ENCODE data around the gene ADAMTS2. TPM values are rescaled to one million over a fixed set of nuclear protein-coding genes. Genes with fewer than 3 reads are reported as not detected.

Gene ADAMTS2
- total RNA-seq, 1 experiment from 2014 or later: not detected

GRCh38 chr5:179205277-179205676, 140.0 kb downstream of the ADAMTS2 start:
- no peaks in the 10 kb centered on the region for H3K9me3 ChIP-seq (ENCODE audit: low read length)
- no peaks in the 10 kb centered on the region for H3K9me2 ChIP-seq (replicated peaks; ENCODE audit: low read length)
- H3K36me3 ChIP-seq (ENCODE audit: low read depth, low read length): no peaks in the 10 kb centered on the region
- no peaks in the 10 kb centered on the region for H4K20me1 ChIP-seq (ENCODE audit: low read length)
- peaks cover 27% of the 10 kb centered on the region for H3K27me3 ChIP-seq (ENCODE audit: low read length)
- TF ChIP-seq CTCF (conservative IDR thresholded peaks at IDR 0.05; ENCODE audit: low read depth, low read length): no peak
- no peak for TF ChIP-seq EZH2phosphoT487 (IDR thresholded peaks at IDR 0.05; ENCODE audit: borderline replicate concordance, low read length)
- no peak for TF ChIP-seq EZH2 (IDR thresholded peaks at IDR 0.05; ENCODE audit: low read length, unreplicated experiment)
- H3K4me1 ChIP-seq (ENCODE audit: insufficient read depth, low read length): peaks cover 6% of the 10 kb centered on the region; the same call in 1 of the 2 replicates
- DNase-seq (no peak), ATAC-seq (no peak)
- ChIA-PET CTCF (no interaction called here), POLR2A (ENCODE audit: unreplicated experiment) (no interaction called here)
- H3K4me3 ChIP-seq (ENCODE audit: low read length): no peak overlapping the region
- no peak overlapping the region for H3K27ac ChIP-seq (ENCODE audit: low read length)
- H2AFZ ChIP-seq (ENCODE audit: low read length): no peak overlapping the region
- H3F3A ChIP-seq (ENCODE audit: low read length, unreplicated experiment): no peaks in the 10 kb centered on the region
- intact Hi-C loops (cut with micrococcal nuclease): no loop called here
- BruUV-seq (replicated peaks): no TSS peak
- H3K9ac ChIP-seq (ENCODE audit: low read length): no peak overlapping the region
- no peaks in the 10 kb centered on the region for H3K79me2 ChIP-seq (ENCODE audit: low read length)
- no peak overlapping the region for H3K4me2 ChIP-seq (ENCODE audit: low read length)

- Histone ChIP-seq H2AFZ (ENCODE audit: low read length) (no peak overlapping the region), H3K9me2 (replicated peaks; ENCODE audit: low read length) (no peaks in the 10 kb centered on the region), H3K4me1 (ENCODE audit: insufficient read depth, low read length) (peaks cover 4% of the 10 kb centered on the region; the same call in 1 of the 2 replicates), H3K4me3 (ENCODE audit: low read length) (no peak overlapping the region), H3K9me3 (ENCODE audit: low read length) (no peaks in the 10 kb centered on the region), H3K4me2 (ENCODE audit: low read length) (no peak overlapping the region), H3K36me3 (ENCODE audit: low read depth, low read length) (no peaks in the 10 kb centered on the region), H3K27ac (ENCODE audit: low read length) (no peak overlapping the region), H3K79me2 (ENCODE audit: low read length) (no peaks in the 10 kb centered on the region), H3F3A (ENCODE audit: low read length, unreplicated experiment) (no peaks in the 10 kb centered on the region), H3K9ac (ENCODE audit: low read length) (no peak overlapping the region), H3K27me3 (ENCODE audit: low read length) (peaks cover 27% of the 10 kb centered on the region), H4K20me1 (ENCODE audit: low read length) (no peaks in the 10 kb centered on the region)
- ChIA-PET CTCF (no interaction called here), POLR2A (ENCODE audit: unreplicated experiment) (interaction anchor here (0.5 kb wide), 1 partner anchor 857 kb away, joined by 8 read pairs; no protein-coding TSS in a partner anchor)
- DNase-seq (no peak), ATAC-seq (no peak)
- no TSS peak for BruUV-seq (replicated peaks)
- TF ChIP-seq EZH2 (IDR thresholded peaks at IDR 0.05; ENCODE audit: low read length, unreplicated experiment) (no peak), CTCF (conservative IDR thresholded peaks at IDR 0.05; ENCODE audit: low read depth, low read length) (no peak), EZH2phosphoT487 (IDR thresholded peaks at IDR 0.05; ENCODE audit: borderline replicate concordance, low read length) (no peak)
- intact Hi-C loops (cut with micrococcal nuclease): no loop called here
Measured at GRCh38 chr5:179204572-179204971, 140.7 kb downstream of the ADAMTS2 start.

- H3K36me3 ChIP-seq (ENCODE audit: low read depth, low read length): no peaks in the 10 kb centered on the region
- H3K79me2 ChIP-seq (ENCODE audit: low read length): no peaks in the 10 kb centered on the region
- no peaks in the 10 kb centered on the region for H3K9me2 ChIP-seq (replicated peaks; ENCODE audit: low read length)
- no peak for DNase-seq
- H3K9me3 ChIP-seq (ENCODE audit: low read length): no peaks in the 10 kb centered on the region
- peaks cover 32% of the 10 kb centered on the region for H3K27me3 ChIP-seq (ENCODE audit: low read length)
- no peak overlapping the region for H3K27ac ChIP-seq (ENCODE audit: low read length)
- no peak overlapping the region for H2AFZ ChIP-seq (ENCODE audit: low read length)
- TF ChIP-seq EZH2 (IDR thresholded peaks at IDR 0.05; ENCODE audit: low read length, unreplicated experiment) (no peak), CTCF (conservative IDR thresholded peaks at IDR 0.05; ENCODE audit: low read depth, low read length) (no peak), EZH2phosphoT487 (IDR thresholded peaks at IDR 0.05; ENCODE audit: borderline replicate concordance, low read length) (no peak)
- H3F3A ChIP-seq (ENCODE audit: low read length, unreplicated experiment): no peaks in the 10 kb centered on the region
- BruUV-seq (replicated peaks): no TSS peak
- intact Hi-C loops (cut with micrococcal nuclease): no loop called here
- no peaks in the 10 kb centered on the region for H4K20me1 ChIP-seq (ENCODE audit: low read length)
- no peak overlapping the region for H3K9ac ChIP-seq (ENCODE audit: low read length)
- ChIA-PET CTCF (no interaction called here), POLR2A (ENCODE audit: unreplicated experiment) (no interaction called here)
- H3K4me2 ChIP-seq (ENCODE audit: low read length): no peak overlapping the region
- H3K4me1 ChIP-seq (ENCODE audit: insufficient read depth, low read length): no peaks in the 10 kb centered on the region
- no peak overlapping the region for H3K4me3 ChIP-seq (ENCODE audit: low read length)
- ATAC-seq: no peak
Measured at GRCh38 chr5:179203248-179203647, 142.0 kb downstream of the ADAMTS2 start.
